ENCODE data around the gene FAM120B.
"Not testable (repeated sequence)": the region's sequence is repeated elsewhere in the genome, so short reads cannot be mapped to it uniquely, and the experiment has no call there.

FAM120B gene

GRCh38 chr6:170355190-170355589 lies 48.6 kb downstream of the FAM120B start:
- H3K4me3 ChIP-seq (ENCODE audit: low read depth, low read length): not testable (repeated sequence)

GRCh38 chr6:170355661-170356060 lies 49.1 kb downstream of the FAM120B start:
- H3K4me3 ChIP-seq (ENCODE audit: low read depth, low read length): no peak overlapping the region

GRCh38 chr6:170357812-170358211 lies 51.3 kb downstream of the FAM120B start:
- no peak overlapping the region for H3K4me3 ChIP-seq (ENCODE audit: low read depth, low read length)

GRCh38 chr6:170358496-170358895 lies 51.9 kb downstream of the FAM120B start:
- H3K4me3 ChIP-seq (ENCODE audit: low read depth, low read length): no peak overlapping the region

GRCh38 chr6:170360476-170360875 lies 53.9 kb downstream of the FAM120B start:
- H3K4me3 ChIP-seq (ENCODE audit: low read depth, low read length): no peak overlapping the region

- H3K4me3 ChIP-seq (ENCODE audit: low read depth, low read length): no peak overlapping the region
These were observed 54.8 kb downstream of the FAM120B start for GRCh38 chr6:170361335-170361734.

- H3K4me3 ChIP-seq (ENCODE audit: low read depth, low read length): no peak overlapping the region
These were observed 55.6 kb downstream of the FAM120B start for GRCh38 chr6:170362121-170362520.

GRCh38 chr6:170363255-170363654 lies 56.7 kb downstream of the FAM120B start:
- no peak overlapping the region for H3K4me3 ChIP-seq (ENCODE audit: low read depth, low read length)

GRCh38 chr6:170365121-170365520 lies 58.6 kb downstream of the FAM120B start:
- no peak overlapping the region for H3K4me3 ChIP-seq (ENCODE audit: low read depth, low read length)

- no peak overlapping the region for H3K4me3 ChIP-seq (ENCODE audit: low read depth, low read length)
These were observed 59.0 kb downstream of the FAM120B start for GRCh38 chr6:170365593-170365992.

- no peak overlapping the region for H3K4me3 ChIP-seq (ENCODE audit: low read depth, low read length)
These were observed 59.8 kb downstream of the FAM120B start for GRCh38 chr6:170366248-170366960.

GRCh38 chr6:170367241-170367640 lies 60.7 kb downstream of the FAM120B start:
- H3K4me3 ChIP-seq (ENCODE audit: low read depth, low read length): no peak overlapping the region

GRCh38 chr6:170368544-170368943 lies 62.0 kb downstream of the FAM120B start:
- H3K4me3 ChIP-seq (ENCODE audit: low read depth, low read length): no peak overlapping the region

- H3K4me3 ChIP-seq (ENCODE audit: low read depth, low read length): no peak overlapping the region
These were observed 62.8 kb downstream of the FAM120B start for GRCh38 chr6:170369403-170369802.

- no peak overlapping the region for H3K4me3 ChIP-seq (ENCODE audit: low read depth, low read length)
These were observed 63.9 kb downstream of the FAM120B start for GRCh38 chr6:170370416-170370815.

GRCh38 chr6:170371080-170371479 lies 64.5 kb downstream of the FAM120B start:
- no peak overlapping the region for H3K4me3 ChIP-seq (ENCODE audit: low read depth, low read length)

GRCh38 chr6:170371588-170371987 lies 65.0 kb downstream of the FAM120B start:
- H3K4me3 ChIP-seq (ENCODE audit: low read depth, low read length): no peak overlapping the region

- H3K4me3 ChIP-seq (ENCODE audit: low read depth, low read length): no peak overlapping the region
These were observed 66.1 kb downstream of the FAM120B start for GRCh38 chr6:170372380-170373325.

GRCh38 chr6:170374571-170375444 lies 68.2 kb downstream of the FAM120B start:
- no peak overlapping the region for H3K4me3 ChIP-seq (ENCODE audit: low read depth, low read length)

GRCh38 chr6:170375661-170376060 lies 69.1 kb downstream of the FAM120B start:
- H3K4me3 ChIP-seq (ENCODE audit: low read depth, low read length): no peak overlapping the region

All from iPS-11a (cell line).